IMR-90 (cell line): Measurements from ENCODE around the gene TENT5C. TPM values are rescaled to one million over a fixed set of nuclear protein-coding genes. Genes with fewer than 3 reads are reported as not detected.

ENCODE experiments used
- ATAC-seq: fragments of 200-7000 bp; cut with Tn5 transposase; 2 replicates; pipeline ENCODE4 v1.9.1; 2020; ENCODE audit warnings: low read depth, mild to moderate bottlenecking, moderate library complexity
- BruUV-seq: library from RNA; stranded (reverse); fragments of 400-500 nt; replicated peaks from 2 replicates; lab custom pipeline; 2021; lab: Mats Ljungman, UMichigan
- CTCF ChIA-PET: fragments of 300-600 bp; formaldehyde crosslinking; extraction: SDS; loops from one replicate; lab custom pipeline; 2021; ENCODE audit warnings: antibody characterized with exemption; lab: Yijun Ruan, JAX
- POLR2A ChIA-PET: fragments of 300-600 bp; sonication (Branson Sonifier 250); formaldehyde crosslinking; loops from one replicate; lab custom pipeline; 2022; ENCODE audit warnings: antibody characterized with exemption; ENCODE audit not compliant: unreplicated experiment; lab: Charles Lee
- DNase-seq: peaks from one replicate; pipeline ENCODE4 v3.0.0; 2013
- H2AFZ ChIP-seq: replicated peaks from 2 replicates; pipeline ENCODE3; 2013; ENCODE audit warnings: low read length, mild to moderate bottlenecking; ENCODE audit not compliant: poor library complexity
- H2AK5ac ChIP-seq: 2 replicates; pipeline ENCODE4 v1.6.1; 2013; ENCODE audit warnings: low read depth, low read length, inconsistent platforms
- H2AK9ac ChIP-seq: replicated peaks from 2 replicates; pipeline ENCODE3; 2013; ENCODE audit warnings: mild to moderate bottlenecking, low read depth, low read length, moderate library complexity; ENCODE audit not compliant: poor library complexity
- H2BK120ac ChIP-seq: 2 replicates; pipeline ENCODE4 v1.6.1; 2013; ENCODE audit warnings: low read depth, low read length, inconsistent platforms
- H2BK15ac ChIP-seq: 3 replicates; pipeline ENCODE4 v1.6.1; 2013; ENCODE audit warnings: low read depth, low read length, inconsistent platforms
- H2BK20ac ChIP-seq: 2 replicates; pipeline ENCODE4 v1.6.1; 2013; ENCODE audit warnings: low read depth, mild to moderate bottlenecking, inconsistent platforms, low read length, moderate library complexity
- H2BK5ac ChIP-seq: 2 replicates; pipeline ENCODE4 v1.6.1; 2013; ENCODE audit warnings: mild to moderate bottlenecking, low read depth, low read length, inconsistent platforms; ENCODE audit not compliant: poor library complexity, severe bottlenecking
- H3K14ac ChIP-seq: replicated peaks from 2 replicates; pipeline ENCODE4 v1.6.1; 2013; ENCODE audit warnings: low read depth, low read length, inconsistent platforms
- H3K18ac ChIP-seq: 2 replicates; pipeline ENCODE4 v1.6.1; 2013; ENCODE audit warnings: low read depth, low read length, control low read depth
- H3K23ac ChIP-seq: 2 replicates; pipeline ENCODE4 v1.6.1; 2013; ENCODE audit warnings: low read depth, low read length, inconsistent platforms
- H3K27ac ChIP-seq: 2 replicates; pipeline ENCODE4 v1.5.1; 2013; ENCODE audit warnings: mild to moderate bottlenecking, control low read depth, low read length; ENCODE audit not compliant: insufficient read depth
- H3K27me3 ChIP-seq: 2 replicates; pipeline ENCODE4 v1.6.1; 2013; ENCODE audit warnings: low read length; ENCODE audit not compliant: control insufficient read depth, insufficient read depth
- H3K36me3 ChIP-seq: 2 replicates; pipeline ENCODE4 v1.6.1; 2013; ENCODE audit warnings: low read length, mixed read lengths; ENCODE audit not compliant: control insufficient read depth, insufficient read depth
- H3K4ac ChIP-seq: 2 replicates; pipeline ENCODE4 v1.6.1; 2013; ENCODE audit warnings: low read depth, low read length, inconsistent platforms
- H3K4me1 ChIP-seq: 2 replicates; pipeline ENCODE4 v1.6.1; 2013; ENCODE audit warnings: low read length, mixed read lengths; ENCODE audit not compliant: control insufficient read depth, insufficient read depth
- H3K4me2 ChIP-seq: 2 replicates; pipeline ENCODE4 v1.6.1; 2013; ENCODE audit warnings: low read depth, mild to moderate bottlenecking, control low read depth, low read length, moderate library complexity
- H3K4me3 ChIP-seq: 2 replicates; pipeline ENCODE4 v1.5.1; 2013; ENCODE audit warnings: low read depth, mild to moderate bottlenecking, control low read depth, low read length, moderate library complexity; ENCODE audit not compliant: insufficient read depth
- H3K56ac ChIP-seq: 2 replicates; pipeline ENCODE4 v1.6.1; 2013; ENCODE audit warnings: low read length, inconsistent platforms; ENCODE audit not compliant: insufficient read depth; ENCODE audit errors: extremely low read depth
- H3K79me1 ChIP-seq, 2 experiments: 2 replicates each; pipeline ENCODE4 v1.6.1; 2013; ENCODE audit warnings: low read length in 2 of 2, inconsistent platforms in 1 of 2, low read depth in 1 of 2
- H3K9ac ChIP-seq: 2 replicates; pipeline ENCODE4 v1.6.1; 2013; ENCODE audit warnings: low read depth, low read length, control low read depth
- H3K9me1 ChIP-seq: 2 replicates; pipeline ENCODE4 v1.6.1; 2013; ENCODE audit warnings: low read length, inconsistent platforms; ENCODE audit not compliant: insufficient read depth
- H3K9me3 ChIP-seq: 2 replicates; pipeline ENCODE4 v1.6.1; 2013; ENCODE audit warnings: low read length; ENCODE audit not compliant: control insufficient read depth, insufficient read depth
- H4K20me1 ChIP-seq: 2 replicates; pipeline ENCODE4 v1.6.1; 2013; ENCODE audit warnings: low read length, inconsistent platforms; ENCODE audit not compliant: insufficient read depth
- H4K5ac ChIP-seq: 2 replicates; pipeline ENCODE4 v1.6.1; 2013; ENCODE audit warnings: mild to moderate bottlenecking, low read depth, low read length, control low read depth
- H4K8ac ChIP-seq, 2 experiments: 2 replicates each; pipeline ENCODE4 v1.6.1; 2013; ENCODE audit warnings: low read depth in 2 of 2, low read length in 2 of 2, control low read depth in 1 of 2, inconsistent platforms in 1 of 2
- H4K91ac ChIP-seq: 2 replicates; pipeline ENCODE4 v1.6.1; 2013; ENCODE audit warnings: low read depth, low read length, inconsistent platforms; ENCODE audit not compliant: insufficient read depth
- BHLHE40 ChIP-seq: fragments of 150-350 bp; IDR thresholded peaks from 2 replicates; pipeline ENCODE4 v1.6.1; 2016; ENCODE audit warnings: mild to moderate bottlenecking, low read depth, low read length
- CEBPB ChIP-seq: IDR thresholded peaks from 2 replicates; pipeline ENCODE4 v1.6.1; 2012; ENCODE audit warnings: low read depth, low read length, improper control_type of control experiment
- CHD1 ChIP-seq: IDR thresholded peaks from 2 replicates; pipeline ENCODE4 v1.6.1; 2012; ENCODE audit warnings: low read depth, low read length, improper control_type of control experiment
- CTCF ChIP-seq: conservative IDR thresholded peaks from 2 replicates; pipeline ENCODE4 v1.5.1; 2012; ENCODE audit warnings: mild to moderate bottlenecking, low read depth, low read length, improper control_type of control experiment
- ELK1 ChIP-seq: fragments of 150-350 bp; IDR thresholded peaks from 2 replicates; pipeline ENCODE4 v1.6.1; 2016; ENCODE audit warnings: low read depth, mild to moderate bottlenecking, low read length, moderate library complexity, borderline replicate concordance
- FOS ChIP-seq: fragments of 150-350 bp; IDR thresholded peaks from 2 replicates; pipeline ENCODE4 v1.6.1; 2016; ENCODE audit warnings: low read depth, low read length
- MAFK ChIP-seq: IDR thresholded peaks from 2 replicates; pipeline ENCODE4 v1.6.1; 2012; ENCODE audit warnings: low read depth, low read length, improper control_type of control experiment
- MAZ ChIP-seq: IDR thresholded peaks from 2 replicates; pipeline ENCODE4 v1.6.1; 2012; ENCODE audit warnings: low read depth, mild to moderate bottlenecking, low read length, improper control_type of control experiment, moderate library complexity, borderline replicate concordance
- MXI1 ChIP-seq: IDR thresholded peaks from 2 replicates; pipeline ENCODE4 v1.6.1; 2012; ENCODE audit warnings: low read depth, mild to moderate bottlenecking, low read length, moderate library complexity, borderline replicate concordance
- NFE2L2 ChIP-seq: fragments of 150-350 bp; IDR thresholded peaks from 2 replicates; pipeline ENCODE4 v1.6.1; 2016; ENCODE audit warnings: low read depth, mild to moderate bottlenecking, low read length
- POLR2A ChIP-seq: IDR thresholded peaks from 2 replicates; pipeline ENCODE4 v1.6.1; 2012; ENCODE audit warnings: mild to moderate bottlenecking, low read depth, low read length
- RAD21 ChIP-seq: IDR thresholded peaks from 2 replicates; pipeline ENCODE4 v1.6.1; 2012; ENCODE audit warnings: low read length, improper control_type of control experiment
- RCOR1 ChIP-seq: IDR thresholded peaks from 2 replicates; pipeline ENCODE4 v1.6.1; 2012; ENCODE audit warnings: mild to moderate bottlenecking, low read length, improper control_type of control experiment; ENCODE audit not compliant: insufficient replicate concordance
- RFX5 ChIP-seq: IDR thresholded peaks from 2 replicates; pipeline ENCODE4 v1.8.0; 2012; ENCODE audit warnings: low read depth, mild to moderate bottlenecking, low read length, moderate library complexity
- SMC3 ChIP-seq: fragments of 150-350 bp; IDR thresholded peaks from 2 replicates; pipeline ENCODE4 v1.6.1; 2016; ENCODE audit warnings: low read depth, mild to moderate bottlenecking, antibody characterized with exemption, low read length, moderate library complexity
- USF2 ChIP-seq: fragments of 150-350 bp; IDR thresholded peaks from 2 replicates; pipeline ENCODE4 v1.6.1; 2017; ENCODE audit warnings: mild to moderate bottlenecking, antibody characterized with exemption, low read length, low read depth
- WGBS, 2 experiments: methylation state at CpG; one replicate each; pipeline versions ENCODE4 v1.1.5 to v1.1.7; 2013; ENCODE audit warnings: missing lambda C conversion rate in 2 of 2; ENCODE audit not compliant: insufficient read length in 1 of 2; ENCODE audit errors: extremely low coverage in 2 of 2; 5-methylcytosine and 5-hydroxymethylcytosine counted together
- dilution Hi-C: fragments of 300-500 bp; cut with HindIII; formaldehyde crosslinking; loops from one replicate; pipeline ENCODE4 v1.14.3; 2018; ENCODE audit warnings: low sequenced_read_pairs; ENCODE audit not compliant: unreplicated experiment
- in situ Hi-C: fragments of 300-500 bp; cut with MboI; formaldehyde crosslinking; loops from 3 replicates; pipeline ENCODE4 v1.14.3; 2019; ENCODE audit warnings: low sequenced_read_pairs, inconsistent platforms, mixed read lengths
- intact Hi-C: fragments of 100-400 bp; cut with micrococcal nuclease; formaldehyde crosslinking; loops from 2 replicates; pipeline ENCODE4 v1.10.0; 2022
- polyA plus RNA-seq, 3 experiments: library from polyadenylated mRNA; depleted of rRNA; stranded (reverse); fragments of >200 nt; gene quantifications; 2 replicates each; pipeline ENCODE4 v1.2.3, GENCODE V29; 2012; ENCODE audit warnings: low replicate concordance in 1 of 3
- total RNA-seq: library from RNA; depleted of rRNA; stranded (reverse); fragments of >200 nt; gene quantifications from 2 replicates; pipeline ENCODE4 v1.2.3, GENCODE V29; 2012

Gene TENT5C
- total and polyA plus RNA-seq, 2 of the 4 experiments (the other 2 are of a cell fraction), result 1.5 to 4.1 TPM

- H4K91ac ChIP-seq, result no peak overlapping the region
- POLR2A ChIA-PET, result no interaction called here
- intact Hi-C loops (no loop called here), dilution Hi-C loops (no loop called here), in situ Hi-C loops (no loop called here)
- no peak for ATAC-seq
- no peaks in the 10 kb centered on the region for H3K79me1 ChIP-seq
- H3K36me3 ChIP-seq, result no peaks in the 10 kb centered on the region
- no peaks in the 10 kb centered on the region; the same call in 1 of the 2 replicates for H3K4me1 ChIP-seq
- H3K9ac ChIP-seq, result no peak overlapping the region
- no peak overlapping the region for H4K8ac ChIP-seq
- no peak overlapping the region for H3K18ac ChIP-seq
- H3K27ac ChIP-seq, result no peak overlapping the region
- no peak overlapping the region for H2BK20ac ChIP-seq
- no peak overlapping the region for H3K4ac ChIP-seq
- DNase-seq, result no peak
- H2BK5ac ChIP-seq, result no peak overlapping the region
- no peak overlapping the region for H2AFZ ChIP-seq
- no peak overlapping the region for H3K56ac ChIP-seq
- H2AK9ac ChIP-seq, result no peak overlapping the region
- H3K9me1 ChIP-seq, result no peaks in the 10 kb centered on the region
- WGBS, 2 experiments, result no CpG with 5 or more reads among the region's 6 CpGs
- TF ChIP-seq CEBPB (no peak), NFE2L2 (no peak), SMC3 (no peak), RAD21 (no peak), USF2 (no peak), RFX5 (no peak), MAZ (no peak), CHD1 (no peak), POLR2A (no peak), FOS (no peak), ELK1 (no peak), BHLHE40 (no peak), MXI1 (no peak), RCOR1 (no peak), CTCF (no peak), MAFK (no peak)
- no peak overlapping the region for H3K4me2 ChIP-seq
- no TSS peak for BruUV-seq
- H4K5ac ChIP-seq, result no peak overlapping the region
- no peak overlapping the region for H2BK120ac ChIP-seq
- no peaks in the 10 kb centered on the region for H4K20me1 ChIP-seq
- no peak overlapping the region for H2AK5ac ChIP-seq
- H3K4me3 ChIP-seq, result no peak overlapping the region
- peaks cover 17% of the 10 kb centered on the region for H3K27me3 ChIP-seq
- CTCF ChIA-PET, result no interaction called here
- no peak overlapping the region for H2BK15ac ChIP-seq
- no peaks in the 10 kb centered on the region for H3K9me3 ChIP-seq
- H3K14ac ChIP-seq, result no peak overlapping the region
- H3K23ac ChIP-seq, result no peak overlapping the region
Measured at GRCh38 chr1:117568999-117569398, 36.8 kb upstream of the TENT5C start.
